Measurements from ENCODE around the gene PPP5C.
"Not testable (repeated sequence)": the region's sequence is repeated elsewhere in the genome, so short reads cannot be mapped to it uniquely, and the experiment has no call there.

The PPP5C gene

GRCh38 chr19:46373491-46374359 lies 26.8 kb downstream of the PPP5C start:
- FAIRE-seq (no peak), DNase-seq (ENCODE audit: insufficient read length, low spot score) (no peak)
- TF ChIP-seq CTCF (IDR thresholded peaks at IDR 0.05; ENCODE audit: insufficient read depth, missing control alignments): no peak

- FAIRE-seq: no peak
These were observed 27.9 kb downstream of the PPP5C start for GRCh38 chr19:46374536-46375475.

DNA sequence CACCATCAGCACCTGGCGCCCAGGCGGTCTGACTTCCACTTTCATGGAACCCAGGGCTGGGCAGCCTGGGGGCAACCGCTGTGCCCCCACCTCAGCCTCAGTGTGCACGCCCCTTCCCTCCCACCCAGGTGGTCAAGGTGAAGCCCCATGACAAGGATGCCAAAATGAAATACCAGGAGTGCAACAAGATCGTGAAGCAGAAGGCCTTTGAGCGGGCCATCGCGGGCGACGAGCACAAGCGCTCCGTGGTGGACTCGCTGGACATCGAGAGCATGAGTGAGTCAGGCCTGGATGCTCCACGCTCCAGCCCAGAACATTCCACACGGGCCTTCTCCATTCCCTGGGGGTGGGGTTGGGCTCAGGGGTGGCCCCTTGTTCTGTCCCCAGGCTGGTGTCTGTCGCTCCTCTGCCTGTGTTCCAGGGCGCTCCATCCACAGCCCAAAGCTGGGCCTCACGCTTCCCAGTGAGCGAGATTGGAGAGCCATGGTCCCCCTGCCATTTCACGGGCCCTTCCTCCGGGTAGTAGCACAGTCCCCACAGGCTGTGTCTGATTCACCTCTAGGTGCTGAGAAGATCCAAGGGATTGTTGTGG lies 28.7 kb downstream of the PPP5C start:
- DNase-seq (ENCODE audit: insufficient read length, low spot score); FAIRE-seq: not testable (repeated sequence)

More at GRCh38 chr19:46374536-46375475, 27.9 kb downstream of the PPP5C start:
- DNase-seq (ENCODE audit: insufficient read length, low spot score): no peak
- TF ChIP-seq CTCF (IDR thresholded peaks at IDR 0.05; ENCODE audit: insufficient read depth, missing control alignments): no peak

DNA sequence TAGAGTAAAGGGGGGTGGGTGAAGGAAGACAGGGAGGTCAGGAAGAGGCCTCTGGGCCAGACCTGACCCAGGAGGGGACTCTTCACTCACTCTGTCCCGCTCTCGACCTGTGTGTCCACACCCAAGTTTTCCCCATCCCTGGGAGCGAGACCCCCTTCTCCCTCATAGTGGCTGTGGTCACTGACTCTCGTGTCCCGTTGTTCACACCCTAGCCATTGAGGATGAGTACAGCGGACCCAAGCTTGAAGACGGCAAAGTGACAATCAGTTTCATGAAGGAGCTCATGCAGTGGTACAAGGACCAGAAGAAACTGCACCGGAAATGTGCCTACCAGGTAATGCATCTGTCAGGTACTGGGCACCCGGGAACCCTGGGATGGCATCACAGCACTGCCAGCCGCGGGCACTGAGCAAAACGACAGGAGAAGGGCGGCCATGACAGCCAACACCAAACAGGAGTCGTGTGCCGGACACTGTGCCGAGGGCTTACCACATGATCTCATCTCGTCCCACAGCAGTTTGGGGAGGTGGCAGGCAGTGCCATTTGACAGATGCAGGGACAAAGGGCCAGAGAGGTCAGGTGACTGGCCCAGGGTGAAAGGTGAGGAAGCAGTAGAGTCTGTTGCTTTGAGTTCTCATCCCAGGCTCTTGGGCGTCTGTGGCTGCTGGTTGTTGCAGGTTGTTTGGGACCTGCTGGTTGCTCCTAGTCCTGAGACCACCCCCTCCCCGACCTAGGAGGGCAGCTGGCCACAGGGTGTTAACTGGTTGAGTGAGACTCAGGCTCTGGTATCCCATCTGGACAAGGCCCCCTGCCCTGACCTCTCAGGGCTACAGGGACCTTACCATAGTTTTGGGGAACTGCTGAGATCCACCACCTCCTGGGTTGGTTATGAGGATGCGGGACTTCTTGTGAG lies 29.6 kb downstream of the PPP5C start:
- DNase-seq (ENCODE audit: insufficient read length, low spot score) (no peak), FAIRE-seq (no peak)

GRCh38 chr19:46378268-46378667 lies 31.4 kb downstream of the PPP5C start:
- DNase-seq (ENCODE audit: insufficient read length, low spot score) (no peak), FAIRE-seq (no peak)
- no peak for TF ChIP-seq CTCF (IDR thresholded peaks at IDR 0.05; ENCODE audit: insufficient read depth, missing control alignments)

More for the DNA sequence above, 29.6 kb downstream of the PPP5C start:
- TF ChIP-seq CTCF (IDR thresholded peaks at IDR 0.05; ENCODE audit: insufficient read depth, missing control alignments): no peak

DNA sequence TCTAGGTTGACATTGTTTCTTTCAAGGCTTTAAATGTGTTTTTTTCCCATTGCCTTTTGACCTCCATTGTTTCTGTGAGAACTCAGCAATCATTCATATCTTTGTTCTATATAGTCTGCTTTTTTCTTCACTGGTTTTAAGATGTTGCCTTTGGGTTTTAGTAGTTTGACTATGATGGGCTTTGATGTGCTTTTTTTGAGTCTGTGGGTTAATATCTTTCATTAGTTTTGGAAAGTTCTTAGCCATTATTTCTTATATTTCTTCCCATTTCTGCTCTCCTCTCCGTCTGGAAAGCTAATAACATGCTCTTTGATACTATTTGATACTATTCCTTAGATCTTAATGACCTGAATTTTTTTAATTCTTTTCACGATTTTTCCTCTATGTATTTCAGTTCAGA lies 33.8 kb downstream of the PPP5C start:
- no peak for FAIRE-seq
- no peak for DNase-seq (ENCODE audit: insufficient read length, low spot score)
- no peak for TF ChIP-seq CTCF (IDR thresholded peaks at IDR 0.05; ENCODE audit: insufficient read depth, missing control alignments)
